Panc1 (cell line): ENCODE data around the gene SLF2.

Experiments used
- POLR2AphosphoS5 ChIP-seq: IDR thresholded peaks from 2 replicates; pipeline ENCODE4 v1.6.1; 2012; ENCODE audit warnings: mild to moderate bottlenecking, low read depth, low read length, moderate library complexity
- REST ChIP-seq, 2 experiments: IDR thresholded peaks; 2 replicates each; pipeline ENCODE4 v1.6.1; 2011 to 2012; ENCODE audit warnings: low read depth in 2 of 2, control low read depth in 1 of 2, low read length in 1 of 2, mild to moderate bottlenecking in 1 of 2, moderate library complexity in 1 of 2; ENCODE audit not compliant: insufficient read depth in 1 of 2
- SIN3A ChIP-seq: IDR thresholded peaks from 2 replicates; pipeline ENCODE4 v1.6.1; 2012; ENCODE audit warnings: low read depth, mild to moderate bottlenecking, low read length, moderate library complexity, borderline replicate concordance; ENCODE audit not compliant: insufficient read depth
- TCF7L2 ChIP-seq: IDR thresholded peaks from 2 replicates; pipeline ENCODE4 v1.6.1; 2011; ENCODE audit warnings: mild to moderate bottlenecking, low read depth, low read length, inconsistent platforms
- TF ChIP-seq, protein P1 (sequence below): fragments of 450-650 bp; IDR thresholded peaks from 2 replicates; pipeline ENCODE4 v1.5.1; 2017; ENCODE audit warnings: mild to moderate bottlenecking

- TF ChIP-seq, protein P1, sequence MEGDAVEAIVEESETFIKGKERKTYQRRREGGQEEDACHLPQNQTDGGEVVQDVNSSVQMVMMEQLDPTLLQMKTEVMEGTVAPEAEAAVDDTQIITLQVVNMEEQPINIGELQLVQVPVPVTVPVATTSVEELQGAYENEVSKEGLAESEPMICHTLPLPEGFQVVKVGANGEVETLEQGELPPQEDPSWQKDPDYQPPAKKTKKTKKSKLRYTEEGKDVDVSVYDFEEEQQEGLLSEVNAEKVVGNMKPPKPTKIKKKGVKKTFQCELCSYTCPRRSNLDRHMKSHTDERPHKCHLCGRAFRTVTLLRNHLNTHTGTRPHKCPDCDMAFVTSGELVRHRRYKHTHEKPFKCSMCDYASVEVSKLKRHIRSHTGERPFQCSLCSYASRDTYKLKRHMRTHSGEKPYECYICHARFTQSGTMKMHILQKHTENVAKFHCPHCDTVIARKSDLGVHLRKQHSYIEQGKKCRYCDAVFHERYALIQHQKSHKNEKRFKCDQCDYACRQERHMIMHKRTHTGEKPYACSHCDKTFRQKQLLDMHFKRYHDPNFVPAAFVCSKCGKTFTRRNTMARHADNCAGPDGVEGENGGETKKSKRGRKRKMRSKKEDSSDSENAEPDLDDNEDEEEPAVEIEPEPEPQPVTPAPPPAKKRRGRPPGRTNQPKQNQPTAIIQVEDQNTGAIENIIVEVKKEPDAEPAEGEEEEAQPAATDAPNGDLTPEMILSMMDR: no peak
- TF ChIP-seq POLR2AphosphoS5 (no peak), REST (IDR thresholded peaks at IDR 0.05; ENCODE audit: insufficient read depth in 1 of 2, low read depth in 2 of 2, low read length in 1 of 2) (no peak), SIN3A (no peak), TCF7L2 (no peak)
These were observed 73.8 kb downstream of the SLF2 start for GRCh38 chr10:100986623-100986951.
